ENCODE results near the gene TTC31. TPM values are rescaled to one million over a fixed set of nuclear protein-coding genes. Genes with fewer than 3 reads are reported as not detected.

The TTC31 gene
- total and polyA plus RNA-seq, 2 donors (not counting 1 experiment from before 2014, with no cell fraction given): 68.5 to 72.3 TPM

GRCh38 chr2:74502147-74502719 lies 19.4 kb downstream of the TTC31 start:
- DNase-seq: no peak
- Histone ChIP-seq H4K20me1 (ENCODE audit: control insufficient read depth, insufficient read depth, low read length, poor library complexity, severe bottlenecking) (no peaks in the 10 kb centered on the region), H3K9ac (ENCODE audit: low read length) (peak overlapping the region; percentile 67), H3K4me2 (replicated peaks; ENCODE audit: low read depth, low read length, poor library complexity, severe bottlenecking) (peak overlapping the region; percentile 94), H3K4me1 (ENCODE audit: control insufficient read depth in 2 of 2, insufficient read depth in 2 of 2, low read length in 2 of 2) (peaks cover 60 to 62% of the 10 kb centered on the region in 2 donors), H3K79me2 (ENCODE audit: control insufficient read depth, insufficient read depth, low read length) (peaks cover 8% of the 10 kb centered on the region), H3K27me3 (replicated peaks in 1 of 4; ENCODE audit: control extremely low read depth in 1 of 4, control insufficient read depth in 3 of 4, insufficient read depth in 4 of 4, low read length in 3 of 4) (peaks cover 0 to 87% (median 37%) of the 10 kb centered on the region in 4 experiments), H3K9me3 (ENCODE audit: control extremely low read depth in 1 of 3, control insufficient read depth in 2 of 3, insufficient read depth in 1 of 3, low read length in 2 of 3) (peaks cover 0 to 31% (median 0%) of the 10 kb centered on the region in 3 donors), H3K36me3 (replicated peaks in 1 of 2; ENCODE audit: control extremely low read depth in 1 of 2, control insufficient read depth in 1 of 2, extremely low read depth in 1 of 2, insufficient read depth in 2 of 2, low read length in 1 of 2) (peaks cover 0 to 10% of the 10 kb centered on the region in 2 experiments), H2AFZ (ENCODE audit: insufficient read depth, low read depth, low read length, poor library complexity, severe bottlenecking) (peak overlapping the region; percentile 73), H3K27ac (ENCODE audit: low read length in 2 of 2) (no peak overlapping the region), H3K4me3 (ENCODE audit: control extremely low read depth in 1 of 5, extremely low read depth in 1 of 5, insufficient read depth in 1 of 5, low read depth in 2 of 5, low read length in 4 of 5) (peak overlapping the region in 4 of 5 experiments; percentile 46 to 67 (median 54))
- no peak for TF ChIP-seq EZH2 (IDR thresholded peaks at IDR 0.05; ENCODE audit: borderline replicate concordance, insufficient read depth, low read depth, low read length, poor library complexity, severe bottlenecking)
- TF ChIP-seq, protein P1, sequence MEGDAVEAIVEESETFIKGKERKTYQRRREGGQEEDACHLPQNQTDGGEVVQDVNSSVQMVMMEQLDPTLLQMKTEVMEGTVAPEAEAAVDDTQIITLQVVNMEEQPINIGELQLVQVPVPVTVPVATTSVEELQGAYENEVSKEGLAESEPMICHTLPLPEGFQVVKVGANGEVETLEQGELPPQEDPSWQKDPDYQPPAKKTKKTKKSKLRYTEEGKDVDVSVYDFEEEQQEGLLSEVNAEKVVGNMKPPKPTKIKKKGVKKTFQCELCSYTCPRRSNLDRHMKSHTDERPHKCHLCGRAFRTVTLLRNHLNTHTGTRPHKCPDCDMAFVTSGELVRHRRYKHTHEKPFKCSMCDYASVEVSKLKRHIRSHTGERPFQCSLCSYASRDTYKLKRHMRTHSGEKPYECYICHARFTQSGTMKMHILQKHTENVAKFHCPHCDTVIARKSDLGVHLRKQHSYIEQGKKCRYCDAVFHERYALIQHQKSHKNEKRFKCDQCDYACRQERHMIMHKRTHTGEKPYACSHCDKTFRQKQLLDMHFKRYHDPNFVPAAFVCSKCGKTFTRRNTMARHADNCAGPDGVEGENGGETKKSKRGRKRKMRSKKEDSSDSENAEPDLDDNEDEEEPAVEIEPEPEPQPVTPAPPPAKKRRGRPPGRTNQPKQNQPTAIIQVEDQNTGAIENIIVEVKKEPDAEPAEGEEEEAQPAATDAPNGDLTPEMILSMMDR (IDR thresholded peaks at IDR 0.05): no peak
- Mint-ChIP-seq H3K27ac (peak overlapping the region; percentile 59), H3K4me1 (peaks cover 74% of the 10 kb centered on the region), H3K4me3 (peak overlapping the region; percentile 86), H3K9me3 (ENCODE audit: insufficient read depth) (no peaks in the 10 kb centered on the region), H3K27me3 (peaks cover 65% of the 10 kb centered on the region)
- 16% methylated on average over 20 of the region's 32 CpGs for WGBS (ENCODE audit: insufficient coverage)
- intact Hi-C loops (cut with micrococcal nuclease): no loop called here
- POLR2A ChIA-PET: interaction anchor here (1.6 kb wide), 1 partner anchor 45 kb away, joined by 3 read pairs; no protein-coding TSS in a partner anchor
- CTCF ChIA-PET: interaction anchor here (1.0 to 3.0 kb wide), 4 partner anchors 12 to 84 kb away, joined by 3 to 16 read pairs (median 9); partner anchors contain the start of genes CCDC142 and TTC31
- ATAC-seq (ENCODE audit: low read depth): no peak
